ENCODE data around the gene ABITRAM. TPM values are rescaled to one million over a fixed set of nuclear protein-coding genes. Genes with fewer than 3 reads are reported as not detected.
"Not testable (repeated sequence)": the region's sequence is repeated elsewhere in the genome, so short reads cannot be mapped to it uniquely, and the experiment has no call there.

ABITRAM gene
- total RNA-seq, 1 donor from 2014 or later = 12.2 TPM

DNA sequence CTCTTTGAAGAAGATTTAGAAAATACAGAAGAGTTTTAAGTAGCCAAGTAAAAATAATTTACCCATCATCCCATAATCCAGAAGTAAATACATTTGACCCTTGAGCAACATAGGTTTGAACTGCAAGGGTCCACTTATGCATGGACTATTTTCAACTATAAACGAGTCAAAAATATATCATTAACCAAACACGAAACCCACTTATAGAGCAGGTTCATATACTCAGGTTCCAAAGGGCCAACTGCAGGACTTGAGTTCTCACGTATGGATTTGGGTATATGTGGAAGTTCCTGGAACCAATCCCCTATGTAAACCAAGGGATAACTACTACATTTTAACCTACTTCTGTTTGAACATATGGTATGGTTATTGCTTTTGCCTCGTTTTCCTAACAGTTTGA, 5.8 kb downstream of the ABITRAM start:
- Mint-ChIP-seq H3K27me3 (ENCODE audit: low read depth) (no peaks in the 10 kb centered on the region), H3K9me3 (no peaks in the 10 kb centered on the region), H3K4me1 (ENCODE audit: low read depth) (peaks cover 5% of the 10 kb centered on the region), H3K36me3 (ENCODE audit: low read depth) (peaks cover 24% of the 10 kb centered on the region), H3K27ac (no peak overlapping the region), H3K4me3 (ENCODE audit: low read depth) (no peak overlapping the region)
- DNase-seq (ENCODE audit: low spot score) = no peak
- intact Hi-C loops (cut with micrococcal nuclease) = loop anchor here (10.0 kb wide), 2 partner anchors 385 to 475 kb away; partner anchors contain the start of gene EPB41L4B

GRCh38 chr9:108950168-108950567, 16.0 kb downstream of the ABITRAM start:
- Mint-ChIP-seq H3K4me1 (ENCODE audit: low read depth) (no peaks in the 10 kb centered on the region), H3K27me3 (ENCODE audit: low read depth) (no peaks in the 10 kb centered on the region), H3K36me3 (ENCODE audit: low read depth) (no peaks in the 10 kb centered on the region), H3K27ac (no peak overlapping the region), H3K9me3 (no peaks in the 10 kb centered on the region), H3K4me3 (ENCODE audit: low read depth) (no peak overlapping the region)
- intact Hi-C loops (cut with micrococcal nuclease) = no loop called here
- no peak for DNase-seq (ENCODE audit: low spot score)

DNA sequence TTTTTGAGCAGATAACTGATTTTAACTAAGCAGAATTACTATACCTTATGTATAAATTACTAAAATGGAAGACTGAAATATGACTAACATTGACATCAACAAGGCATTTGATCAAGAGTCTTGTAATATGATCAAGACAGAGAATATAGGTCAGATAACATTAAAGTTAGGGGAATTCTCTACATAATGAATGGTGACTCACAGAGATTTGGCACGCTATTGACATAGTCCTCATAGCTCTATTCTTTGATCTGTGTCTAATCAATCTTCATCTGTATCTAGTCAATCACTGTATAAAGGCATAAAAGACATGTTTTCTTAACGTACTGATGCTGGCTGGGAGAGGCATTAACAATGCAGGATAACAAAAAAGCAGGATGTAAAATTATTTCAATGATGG, 17.4 kb downstream of the ABITRAM start:
- Mint-ChIP-seq H3K9me3 (no peaks in the 10 kb centered on the region), H3K4me1 (ENCODE audit: low read depth) (no peaks in the 10 kb centered on the region), H3K27me3 (ENCODE audit: low read depth) (no peaks in the 10 kb centered on the region), H3K36me3 (ENCODE audit: low read depth) (no peaks in the 10 kb centered on the region), H3K27ac (no peak overlapping the region), H3K4me3 (ENCODE audit: low read depth) (no peak overlapping the region)
- intact Hi-C loops (cut with micrococcal nuclease) = no loop called here
- DNase-seq (ENCODE audit: low spot score) = no peak

DNA sequence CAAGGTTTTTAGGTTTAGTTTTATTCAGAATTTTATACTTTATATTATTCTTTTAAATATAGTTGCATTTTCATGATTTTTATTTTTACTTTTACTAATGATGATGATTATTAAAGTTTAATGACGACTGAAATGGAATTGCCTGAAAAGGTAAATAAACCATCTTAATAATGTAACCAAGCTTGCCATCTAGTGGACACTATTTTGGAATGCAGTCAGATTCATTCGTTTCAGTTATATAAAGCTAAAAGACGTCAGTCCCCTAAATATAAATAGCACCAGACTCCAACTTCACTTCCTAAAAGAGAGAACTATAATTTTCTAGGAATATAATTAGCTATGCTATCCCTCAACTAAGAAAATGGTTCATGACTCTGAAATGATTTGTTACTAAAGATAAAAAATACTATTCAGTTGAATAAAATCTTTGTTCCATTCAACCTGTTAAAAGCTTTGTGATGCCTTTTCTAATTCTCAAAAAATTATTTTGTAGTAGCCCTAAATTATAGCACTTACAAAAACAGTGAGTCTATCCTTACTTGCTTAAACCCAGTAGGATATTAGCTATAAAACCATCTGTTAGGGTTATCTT, 19.9 kb downstream of the ABITRAM start:
- Mint-ChIP-seq H3K27ac (no peak overlapping the region), H3K4me3 (ENCODE audit: low read depth) (no peak overlapping the region), H3K4me1 (ENCODE audit: low read depth) (peaks cover 1% of the 10 kb centered on the region), H3K36me3 (ENCODE audit: low read depth) (no peaks in the 10 kb centered on the region), H3K27me3 (ENCODE audit: low read depth) (no peaks in the 10 kb centered on the region), H3K9me3 (no peaks in the 10 kb centered on the region)
- intact Hi-C loops (cut with micrococcal nuclease) = no loop called here
- DNase-seq (ENCODE audit: low spot score) = no peak

GRCh38 chr9:108956022-108956630, 21.9 kb downstream of the ABITRAM start:
- no peaks in the 10 kb centered on the region for H3K9me3 Mint-ChIP-seq
- DNase-seq (ENCODE audit: low spot score) = no peak
- H3K36me3 Mint-ChIP-seq (ENCODE audit: low read depth) = no peaks in the 10 kb centered on the region
- intact Hi-C loops (cut with micrococcal nuclease) = no loop called here
- H3K4me3 Mint-ChIP-seq (ENCODE audit: low read depth) = no peak overlapping the region
- no peaks in the 10 kb centered on the region for H3K27me3 Mint-ChIP-seq (ENCODE audit: low read depth)
- H3K27ac Mint-ChIP-seq = no peak overlapping the region
- peaks cover 1% of the 10 kb centered on the region for H3K4me1 Mint-ChIP-seq (ENCODE audit: low read depth)

- intact Hi-C loops (cut with micrococcal nuclease) = no loop called here
- Mint-ChIP-seq H3K36me3 (ENCODE audit: low read depth) (no peaks in the 10 kb centered on the region), H3K27ac (no peak overlapping the region), H3K4me3 (ENCODE audit: low read depth) (no peak overlapping the region), H3K27me3 (ENCODE audit: low read depth) (no peaks in the 10 kb centered on the region), H3K9me3 (no peaks in the 10 kb centered on the region), H3K4me1 (ENCODE audit: low read depth) (peaks cover 1% of the 10 kb centered on the region)
- no peak for DNase-seq (ENCODE audit: low spot score)
Measured at GRCh38 chr9:108956631-108957026, 22.4 kb downstream of the ABITRAM start.

- Mint-ChIP-seq H3K36me3 (ENCODE audit: low read depth) (no peaks in the 10 kb centered on the region), H3K9me3 (no peaks in the 10 kb centered on the region), H3K27ac (no peak overlapping the region), H3K27me3 (ENCODE audit: low read depth) (no peaks in the 10 kb centered on the region), H3K4me1 (ENCODE audit: low read depth) (peaks cover 1% of the 10 kb centered on the region), H3K4me3 (ENCODE audit: low read depth) (no peak overlapping the region)
- no peak for DNase-seq (ENCODE audit: low spot score)
- intact Hi-C loops (cut with micrococcal nuclease) = no loop called here
Measured at GRCh38 chr9:108960331-108960730, 26.1 kb downstream of the ABITRAM start.

DNA sequence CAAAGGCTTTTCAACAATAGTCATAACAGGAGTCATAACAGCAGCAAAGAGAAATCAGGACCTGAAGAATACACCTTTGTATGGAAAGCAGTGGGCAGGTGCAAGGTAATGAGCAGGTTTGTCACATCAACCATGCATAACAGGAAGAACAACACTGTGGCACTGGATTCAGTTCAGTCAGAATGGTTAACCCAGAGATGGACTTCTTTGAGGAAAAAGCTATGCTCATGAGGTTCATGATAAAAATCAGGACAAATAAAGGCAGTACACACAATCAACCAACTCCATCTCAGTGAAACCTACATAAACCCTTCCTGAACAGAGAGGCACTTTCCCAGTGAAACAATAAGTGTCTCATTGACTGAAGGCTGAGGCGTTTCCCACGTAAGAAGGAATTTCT, 27.0 kb downstream of the ABITRAM start:
- no peak overlapping the region for H3K27ac Mint-ChIP-seq
- no peaks in the 10 kb centered on the region for H3K27me3 Mint-ChIP-seq (ENCODE audit: low read depth)
- H3K4me3 Mint-ChIP-seq (ENCODE audit: low read depth) = no peak overlapping the region
- H3K9me3 Mint-ChIP-seq = no peaks in the 10 kb centered on the region
- DNase-seq (ENCODE audit: low spot score) = no peak
- H3K36me3 Mint-ChIP-seq (ENCODE audit: low read depth) = no peaks in the 10 kb centered on the region
- intact Hi-C loops (cut with micrococcal nuclease) = no loop called here
- peaks cover 1% of the 10 kb centered on the region for H3K4me1 Mint-ChIP-seq (ENCODE audit: low read depth)

- Mint-ChIP-seq H3K4me1 (ENCODE audit: low read depth) (no peaks in the 10 kb centered on the region), H3K27ac (no peak overlapping the region)
Measured at GRCh38 chr9:108963459-108964143, 29.4 kb downstream of the ABITRAM start.

DNA sequence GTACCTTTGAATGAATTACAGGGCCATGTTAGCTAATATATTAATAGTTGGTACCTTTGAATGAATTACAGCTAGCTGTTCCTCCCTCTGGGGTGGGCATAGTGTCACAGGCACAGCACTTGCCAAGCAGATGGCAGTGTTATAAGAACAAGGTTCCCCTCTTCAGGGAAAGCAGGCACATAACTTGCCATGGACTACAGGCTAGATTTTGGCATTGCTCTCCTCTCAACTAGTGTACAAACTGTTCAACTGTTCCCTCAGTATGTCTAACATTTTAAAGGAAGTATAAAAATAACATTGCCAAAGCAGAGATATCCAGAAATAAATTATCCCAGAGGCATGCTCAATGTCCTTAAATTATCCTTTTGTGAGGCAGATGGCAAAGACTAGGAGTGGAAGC, 33.7 kb downstream of the ABITRAM start:
- no peaks in the 10 kb centered on the region for H3K4me1 Mint-ChIP-seq (ENCODE audit: low read depth)
- intact Hi-C loops (cut with micrococcal nuclease) = no loop called here
- H3K9me3 Mint-ChIP-seq = peaks cover 11% of the 10 kb centered on the region

More at GRCh38 chr9:108963459-108964143, 29.4 kb downstream of the ABITRAM start:
- DNase-seq (ENCODE audit: low spot score) = no peak
- H3K9me3 Mint-ChIP-seq = no peaks in the 10 kb centered on the region
- no peaks in the 10 kb centered on the region for H3K27me3 Mint-ChIP-seq (ENCODE audit: low read depth)
- H3K4me3 Mint-ChIP-seq (ENCODE audit: low read depth) = no peak overlapping the region
- intact Hi-C loops (cut with micrococcal nuclease) = no loop called here
- H3K36me3 Mint-ChIP-seq (ENCODE audit: low read depth) = no peaks in the 10 kb centered on the region

DNA sequence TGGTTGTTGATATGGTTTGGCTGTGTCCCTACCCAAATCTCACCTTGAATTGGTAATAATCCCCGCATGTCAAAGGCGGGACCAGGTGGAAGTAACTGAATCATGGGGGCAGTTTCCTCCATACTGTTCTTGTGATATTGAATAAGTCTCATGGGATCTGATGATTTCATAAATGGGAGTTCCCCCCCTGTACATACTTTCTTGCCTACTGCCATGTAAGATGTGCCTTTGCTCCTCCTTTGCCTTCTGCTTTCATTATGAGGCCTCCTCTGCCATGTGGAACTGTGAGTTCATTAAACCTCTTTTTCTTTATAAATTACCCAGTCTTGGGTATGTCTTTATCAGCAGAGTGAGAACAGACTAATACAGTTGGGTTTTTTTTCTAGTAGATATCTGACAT, 37.2 kb downstream of the ABITRAM start:
- H3K9me3 Mint-ChIP-seq = peaks cover 11% of the 10 kb centered on the region
- DNase-seq (ENCODE audit: low spot score); H3K4me1 Mint-ChIP-seq (ENCODE audit: low read depth); H3K4me3 Mint-ChIP-seq (ENCODE audit: low read depth); H3K27ac Mint-ChIP-seq; intact Hi-C loops (cut with micrococcal nuclease); H3K27me3 Mint-ChIP-seq (ENCODE audit: low read depth): not testable (repeated sequence)
- peaks cover 14% of the 10 kb centered on the region for H3K36me3 Mint-ChIP-seq (ENCODE audit: low read depth)

More for the DNA sequence above, 33.7 kb downstream of the ABITRAM start:
- H3K4me3 Mint-ChIP-seq (ENCODE audit: low read depth) = no peak overlapping the region
- H3K27me3 Mint-ChIP-seq (ENCODE audit: low read depth) = no peaks in the 10 kb centered on the region
- H3K27ac Mint-ChIP-seq = no peak overlapping the region
- DNase-seq (ENCODE audit: low spot score) = no peak
- H3K36me3 Mint-ChIP-seq (ENCODE audit: low read depth) = peaks cover 14% of the 10 kb centered on the region

GRCh38 chr9:108972186-108972585, 38.0 kb downstream of the ABITRAM start:
- no peaks in the 10 kb centered on the region for H3K27me3 Mint-ChIP-seq (ENCODE audit: low read depth)
- no peak for DNase-seq (ENCODE audit: low spot score)
- H3K27ac Mint-ChIP-seq = no peak overlapping the region
- peaks cover 14% of the 10 kb centered on the region for H3K36me3 Mint-ChIP-seq (ENCODE audit: low read depth)
- no peak overlapping the region for H3K4me3 Mint-ChIP-seq (ENCODE audit: low read depth)
- no peaks in the 10 kb centered on the region for H3K4me1 Mint-ChIP-seq (ENCODE audit: low read depth)
- intact Hi-C loops (cut with micrococcal nuclease) = no loop called here
- peaks cover 11% of the 10 kb centered on the region for H3K9me3 Mint-ChIP-seq

DNA sequence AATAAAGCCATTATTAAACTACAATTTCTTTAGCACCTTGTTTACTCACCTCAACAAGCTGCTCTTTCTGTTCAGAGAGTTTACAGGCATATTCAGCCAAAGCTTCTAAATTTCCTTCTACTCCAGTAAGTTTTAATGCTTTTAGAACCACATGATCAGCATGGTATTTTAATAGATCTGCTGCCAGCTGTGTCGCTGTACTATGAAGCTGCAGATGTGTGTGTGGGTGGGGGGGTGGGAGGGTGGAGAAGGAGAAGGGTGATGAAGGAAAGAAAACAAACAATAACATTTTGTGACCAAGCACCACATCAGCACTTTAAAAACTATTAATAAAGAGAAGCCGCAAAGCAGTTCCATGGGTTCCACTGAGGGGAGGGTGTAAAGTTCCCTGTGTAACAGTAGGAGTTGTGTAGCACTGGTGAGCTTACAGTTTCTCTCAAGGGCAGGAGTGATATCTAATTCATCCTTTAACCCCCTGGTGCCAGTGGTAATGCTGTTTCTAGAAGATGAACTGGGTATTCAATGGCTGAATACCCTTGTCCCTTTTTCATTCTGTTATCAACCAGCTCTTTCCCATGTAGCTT, 38.5 kb downstream of the ABITRAM start:
- Mint-ChIP-seq H3K4me1 (ENCODE audit: low read depth) (no peaks in the 10 kb centered on the region), H3K27me3 (ENCODE audit: low read depth) (no peaks in the 10 kb centered on the region)

More for the DNA sequence above, 38.5 kb downstream of the ABITRAM start:
- H3K36me3 Mint-ChIP-seq (ENCODE audit: low read depth) = peaks cover 14% of the 10 kb centered on the region
- H3K4me3 Mint-ChIP-seq (ENCODE audit: low read depth) = no peak overlapping the region
- peaks cover 11% of the 10 kb centered on the region for H3K9me3 Mint-ChIP-seq
- no peak for DNase-seq (ENCODE audit: low spot score)
- intact Hi-C loops (cut with micrococcal nuclease) = no loop called here
- no peak overlapping the region for H3K27ac Mint-ChIP-seq

Data from activated T-helper 2 cell treated with anti-CD3 and anti-CD28 coated beads, Interferon-gamma antibody, Interleukin-2, Interleukin-4, amounts not matched to agents 10 μg/mL and 5 μg/mL and 100 μg/mL, durations not matched to agents 14 hours and 24 hours and 36 hours (primary cell).